Lung (tissue), 12 donors: ENCODE measurements around the gene DMBX1. TPM values are rescaled to one million over a fixed set of nuclear protein-coding genes. Genes with fewer than 3 reads are reported as not detected.

Source experiments
- ATAC-seq: fragments of 200-7000 bp; cut with Tn5 transposase; one replicate; pipeline ENCODE4 v1.9.1; 2020; ENCODE audit warnings: moderate number of reproducible peaks; ENCODE audit not compliant: insufficient read depth, low FRiP score
- DNase-seq, 3 donors: peaks; one replicate each; pipeline ENCODE4 v3.0.0-alpha.2; 2013 to 2017
- H3K27ac ChIP-seq, 2 donors: one replicate each; pipeline ENCODE4 v1.5.1; 2013; ENCODE audit warnings: mild to moderate bottlenecking in 2 of 2, moderate library complexity in 2 of 2, control low read depth in 1 of 2, inconsistent platforms in 1 of 2, low read depth in 1 of 2, low read length in 1 of 2
- H3K27me3 ChIP-seq, 3 donors: one replicate each; pipeline ENCODE4 v1.5.1; 2013; ENCODE audit warnings: low read length in 2 of 3; ENCODE audit not compliant: control insufficient read depth in 3 of 3, insufficient read depth in 3 of 3
- H3K36me3 ChIP-seq, 4 donors: one replicate each; pipeline ENCODE4 v1.5.1; 2013; ENCODE audit warnings: low read length in 4 of 4, mild to moderate bottlenecking in 1 of 4, moderate library complexity in 1 of 4; ENCODE audit not compliant: control insufficient read depth in 4 of 4, insufficient read depth in 4 of 4
- H3K4me1 ChIP-seq, 5 donors: one replicate each; pipeline ENCODE4 v1.5.1; 2013; ENCODE audit warnings: low read length in 5 of 5, mild to moderate bottlenecking in 2 of 5, moderate library complexity in 1 of 5; ENCODE audit not compliant: control insufficient read depth in 5 of 5, insufficient read depth in 5 of 5
- H3K4me3 ChIP-seq: one replicate; pipeline ENCODE4 v1.5.1; 2013; ENCODE audit warnings: mild to moderate bottlenecking, control low read depth, moderate library complexity
- H3K9ac ChIP-seq, 2 donors: one replicate each; pipeline ENCODE4 v1.5.1; 2013; ENCODE audit warnings: low read length in 2 of 2, control low read depth in 1 of 2; ENCODE audit not compliant: insufficient read depth in 1 of 2
- H3K9me3 ChIP-seq, 4 donors: one replicate each; pipeline ENCODE4 v1.5.1; 2013; ENCODE audit warnings: low read length in 3 of 4, mild to moderate bottlenecking in 1 of 4, moderate library complexity in 1 of 4; ENCODE audit not compliant: control insufficient read depth in 4 of 4, insufficient read depth in 3 of 4
- WGBS, 2 donors: extraction: QIAGEN DNeasy Blood & Tissue Kit; methylation state at CpG; one replicate each; pipeline ENCODE4 v1.1.7; 2013; 5-methylcytosine and 5-hydroxymethylcytosine counted together
- polyA plus RNA-seq, 2 donors: library from polyadenylated mRNA; stranded (reverse); fragments of 200-250 nt; gene quantifications; one replicate each; pipeline ENCODE4 v1.2.1, GENCODE V29; 2013
- total RNA-seq, 2 donors: library from RNA; depleted of rRNA in 1 of 2; stranded (reverse); fragments of >200 nt in 1 of 2; gene quantifications; one replicate each; pipeline ENCODE4 v1.2.1, GENCODE V29; 2014 to 2021
- TF ChIP-seq, protein P1 (sequence below): IDR thresholded peaks from 2 replicates; pipeline ENCODE4 v1.5.1; 2012; ENCODE audit warnings: mild to moderate bottlenecking; ENCODE audit errors: control extremely low read depth, extremely low read depth
- donor health status: control.
- donor health status: control.
- donor health status: Bipolar disorder and iron deficiency.
- donor health status: healthy.
- donor health status: DM: yes; HTN: yes; CAD: no.

DMBX1 gene
- total and polyA plus RNA-seq, 4 donors, result 0.01 to 0.09 TPM; not detected in 2

DNA sequence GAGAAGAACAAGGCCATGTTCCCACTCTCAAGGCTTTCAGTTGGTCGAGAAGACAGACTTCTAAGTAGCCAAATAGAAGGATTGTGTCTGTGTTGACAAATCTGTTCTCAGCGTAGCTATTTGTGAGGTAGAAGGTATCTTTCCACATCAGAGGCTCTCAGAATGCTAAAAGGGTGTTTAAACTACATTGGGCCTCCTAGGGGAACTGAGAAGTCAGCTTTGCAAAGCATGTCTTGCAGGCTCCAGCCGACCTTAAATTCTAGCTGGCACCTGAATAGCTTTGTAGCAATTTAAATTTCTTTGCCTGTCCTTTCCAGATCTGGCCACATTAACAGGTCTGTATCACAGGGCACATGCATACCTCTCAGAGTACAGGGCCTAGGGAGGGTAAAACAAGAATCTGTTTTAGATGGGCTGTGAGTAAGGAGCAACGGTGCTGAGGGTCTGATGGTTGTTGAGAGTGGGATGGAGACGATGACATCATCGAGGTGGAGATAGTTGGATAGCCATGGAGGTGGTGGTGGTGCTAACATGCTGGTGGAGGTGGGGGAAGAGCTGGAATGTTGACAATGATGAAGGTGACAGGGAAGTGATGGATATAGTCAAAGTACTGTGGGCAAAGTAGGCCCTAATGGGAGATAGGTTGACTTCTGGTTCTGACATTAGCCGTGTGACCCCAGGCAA, 17.0 kb upstream of the DMBX1 start:
- Histone ChIP-seq H3K27ac (no peak overlapping the region), H3K4me1 (no peaks in the 10 kb centered on the region), H3K9me3 (peaks cover 0 to 2% (median 0%) of the 10 kb centered on the region in 4 donors), H3K9ac (no peak overlapping the region), H3K36me3 (no peaks in the 10 kb centered on the region), H3K27me3 (peaks cover 3 to 47% (median 17%) of the 10 kb centered on the region in 3 donors), H3K4me3 (no peak overlapping the region)
- no peak for ATAC-seq
- 69 to 76% methylated on average over 7 of the region's 7 CpGs for WGBS, 2 donors
- no peak for DNase-seq
- TF ChIP-seq, protein P1, sequence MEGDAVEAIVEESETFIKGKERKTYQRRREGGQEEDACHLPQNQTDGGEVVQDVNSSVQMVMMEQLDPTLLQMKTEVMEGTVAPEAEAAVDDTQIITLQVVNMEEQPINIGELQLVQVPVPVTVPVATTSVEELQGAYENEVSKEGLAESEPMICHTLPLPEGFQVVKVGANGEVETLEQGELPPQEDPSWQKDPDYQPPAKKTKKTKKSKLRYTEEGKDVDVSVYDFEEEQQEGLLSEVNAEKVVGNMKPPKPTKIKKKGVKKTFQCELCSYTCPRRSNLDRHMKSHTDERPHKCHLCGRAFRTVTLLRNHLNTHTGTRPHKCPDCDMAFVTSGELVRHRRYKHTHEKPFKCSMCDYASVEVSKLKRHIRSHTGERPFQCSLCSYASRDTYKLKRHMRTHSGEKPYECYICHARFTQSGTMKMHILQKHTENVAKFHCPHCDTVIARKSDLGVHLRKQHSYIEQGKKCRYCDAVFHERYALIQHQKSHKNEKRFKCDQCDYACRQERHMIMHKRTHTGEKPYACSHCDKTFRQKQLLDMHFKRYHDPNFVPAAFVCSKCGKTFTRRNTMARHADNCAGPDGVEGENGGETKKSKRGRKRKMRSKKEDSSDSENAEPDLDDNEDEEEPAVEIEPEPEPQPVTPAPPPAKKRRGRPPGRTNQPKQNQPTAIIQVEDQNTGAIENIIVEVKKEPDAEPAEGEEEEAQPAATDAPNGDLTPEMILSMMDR, result no peak

DNA sequence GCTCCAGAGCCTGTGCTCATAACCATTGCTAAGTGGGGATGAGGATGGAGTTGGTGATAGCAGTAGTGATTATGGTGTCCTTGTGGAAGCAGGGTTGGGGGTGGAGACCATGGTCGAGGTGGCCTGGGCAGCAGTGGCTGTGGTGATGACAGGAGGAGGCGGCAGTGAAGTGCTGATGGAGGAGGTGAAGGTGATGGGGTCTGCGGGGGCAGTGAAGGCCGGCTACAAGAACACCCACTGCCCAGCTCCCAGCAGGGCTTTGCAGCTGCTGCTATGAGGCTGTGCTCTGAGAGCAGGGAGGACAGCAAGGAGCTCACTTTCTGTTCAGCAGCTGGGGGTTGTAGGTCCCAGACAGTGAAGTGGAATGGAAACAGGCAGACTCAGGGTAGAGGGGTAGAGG, 15.6 kb upstream of the DMBX1 start:
- no peak for ATAC-seq
- H3K4me1 ChIP-seq, result no peaks in the 10 kb centered on the region
- TF ChIP-seq, protein P1, result no peak
- peaks cover 0 to 44% (median 13%) of the 10 kb centered on the region in 3 donors for H3K27me3 ChIP-seq
- no peaks in the 10 kb centered on the region for H3K36me3 ChIP-seq
- H3K9me3 ChIP-seq, result no peaks in the 10 kb centered on the region
- 42 to 51% methylated on average over 4 of the region's 4 CpGs for WGBS, 2 donors
- H3K4me3 ChIP-seq, result no peak overlapping the region
- no peak overlapping the region for H3K27ac ChIP-seq
- DNase-seq, result no peak
- no peak overlapping the region for H3K9ac ChIP-seq

DNA sequence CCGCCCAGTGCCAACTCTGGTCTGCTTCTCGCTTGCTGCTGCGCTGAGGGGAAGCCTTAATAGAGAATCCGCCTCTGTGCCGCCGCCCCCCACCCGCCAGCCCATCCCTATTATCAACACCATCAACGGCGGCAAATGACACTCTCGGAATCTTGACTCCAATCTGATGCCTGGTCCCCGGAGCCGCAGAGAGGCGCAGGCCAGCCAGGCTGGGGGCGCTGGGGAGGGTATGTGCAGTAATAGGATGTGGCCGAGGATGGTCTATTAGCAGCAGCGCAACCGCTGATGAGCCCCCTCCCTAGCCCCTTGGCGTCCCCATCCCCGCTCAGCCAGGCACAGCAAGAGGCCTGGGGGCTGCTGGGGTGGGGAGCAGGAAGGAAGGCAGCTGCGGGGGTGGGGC, 15.1 kb upstream of the DMBX1 start:
- H3K27ac ChIP-seq, result no peak overlapping the region
- H3K9ac ChIP-seq, result no peak overlapping the region
- TF ChIP-seq, protein P1, result no peak
- no peak for DNase-seq
- no peaks in the 10 kb centered on the region for H3K9me3 ChIP-seq
- 36 to 41% methylated on average over 16 to 20 of the region's 20 CpGs for WGBS, 2 donors
- no peaks in the 10 kb centered on the region for H3K36me3 ChIP-seq
- peaks cover 0 to 43% (median 9%) of the 10 kb centered on the region in 3 donors for H3K27me3 ChIP-seq
- peaks cover 0 to 3% (median 0%) of the 10 kb centered on the region in 5 donors for H3K4me1 ChIP-seq
- ATAC-seq, result no peak
- no peak overlapping the region for H3K4me3 ChIP-seq
